Nucleus accumbens (tissue), 56 donors: ENCODE results near the gene CEP78.

Experiments
- DNase-seq, 56 donors: peaks; one replicate each; lab custom pipeline; 2025; lab: John Stamatoyannopoulos, UW

The CEP78 gene

GRCh38 chr9:78325846-78326360, 90.0 kb downstream of the CEP78 start:
- no peak for DNase-seq

DNA sequence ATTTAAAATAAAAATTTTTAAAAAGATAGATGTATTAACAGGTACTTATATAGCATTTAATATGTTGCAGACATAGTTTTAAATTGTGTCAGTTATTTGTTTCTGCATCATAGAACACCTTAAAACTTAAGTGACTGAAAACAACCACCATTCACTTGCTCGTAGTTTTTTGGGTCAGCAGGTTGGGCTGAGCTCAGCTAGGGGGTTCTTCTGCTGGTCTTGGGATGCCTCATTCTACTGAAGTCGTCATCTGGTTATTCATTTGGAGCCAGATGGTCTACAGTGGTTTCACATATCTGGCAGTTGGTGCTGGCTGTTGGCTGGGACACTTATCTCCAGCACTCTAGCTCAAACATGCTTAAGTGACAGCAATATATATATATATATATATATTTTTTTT, 90.7 kb downstream of the CEP78 start:
- DNase-seq: no peak
